K562 (cell line): ENCODE measurements around the gene TCF19. TPM values are rescaled to one million over a fixed set of nuclear protein-coding genes. Genes with fewer than 3 reads are reported as not detected.
A peak's percentile ranks its signal among the peaks of the same experiment; 100 is the strongest.

Experiments
- ATAC-seq: fragments of 200-7000 bp; cut with Tn5 transposase; 3 replicates; pipeline ENCODE4 v1.9.1; 2020; ENCODE audit warnings: moderate library complexity
- BruUV-seq: library from RNA; stranded (reverse); fragments of 400-500 nt; replicated peaks from 2 replicates; lab custom pipeline; 2021; lab: Mats Ljungman, UMichigan
- CTCF ChIA-PET: fragments of 300-600 bp; formaldehyde crosslinking; extraction: SDS; loops from one replicate; lab custom pipeline; 2021; ENCODE audit warnings: low intra/inter-chr PET ratio; lab: Yijun Ruan, JAX
- POLR2A ChIA-PET: fragments of 300-600, 350-650 bp; sonication (Branson Sonifier 250); formaldehyde crosslinking; extraction: SDS; loops from one replicate; lab custom pipeline; 2021; ENCODE audit warnings: antibody characterized with exemption, inconsistent platforms; lab: Yijun Ruan, JAX
- DNase-seq, 4 experiments: peaks; one replicate each; pipeline versions ENCODE4 v3.0.0 to v3.0.0-alpha.2; 2011 to 2018; ENCODE audit warnings: low spot score in 3 of 4, mixed read lengths in 3 of 4; ENCODE audit errors: extremely low read depth in 1 of 4
- FAIRE-seq: peaks from 2 replicates; lab custom pipeline; 2011; peaks lifted over from hg19 to GRCh38; lab: Jason Lieb, UNC
- H2AFZ ChIP-seq: 2 replicates; pipeline ENCODE4 v1.6.0; 2011; ENCODE audit warnings: low read depth, low read length, control low read depth, inconsistent platforms
- H3K27ac ChIP-seq: fragments of 200-600 bp; 3 replicates; pipeline ENCODE4 v1.8.0; 2011; ENCODE audit warnings: low read depth, mild to moderate bottlenecking, control low read depth, inconsistent platforms, low read length, moderate library complexity, mixed read lengths; ENCODE audit errors: extremely low read depth
- H3K27me3 ChIP-seq, 2 experiments: fragments of 300-600 bp in 1 of 2; 2 replicates in 1 of 2; 3 replicates in 1 of 2; pipeline versions ENCODE4 v1.6.0 to v1.8.0; 2011; ENCODE audit warnings: inconsistent platforms in 2 of 2, low read length in 2 of 2, mild to moderate bottlenecking in 1 of 2, mixed read lengths in 1 of 2, moderate library complexity in 1 of 2; ENCODE audit not compliant: control insufficient read depth in 2 of 2, insufficient read depth in 2 of 2
- H3K36me3 ChIP-seq: fragments of 300-600 bp; 3 replicates; pipeline ENCODE4 v1.8.0; 2011; ENCODE audit warnings: mild to moderate bottlenecking, low read length, inconsistent platforms; ENCODE audit not compliant: control insufficient read depth, insufficient read depth
- H3K4me1 ChIP-seq, 2 experiments: fragments of 200-600 bp in 1 of 2; replicated peaks in 1 of 2; 2 replicates in 1 of 2; 3 replicates in 1 of 2; pipeline versions ENCODE4 v1.5.1 to v1.8.0; 2011; ENCODE audit warnings: inconsistent platforms in 2 of 2, low read length in 2 of 2, mild to moderate bottlenecking in 1 of 2, mixed read lengths in 1 of 2, moderate library complexity in 1 of 2; ENCODE audit not compliant: control insufficient read depth in 2 of 2, insufficient read depth in 2 of 2
- H3K4me2 ChIP-seq: 2 replicates; pipeline ENCODE4 v1.6.1; 2011; ENCODE audit warnings: low read length, control low read depth, inconsistent platforms, mixed read lengths; ENCODE audit not compliant: insufficient read depth
- H3K4me3 ChIP-seq: fragments of 200-600 bp; sonication (generic), shearing (Covaris generic); 2 replicates; pipeline ENCODE4 v1.5.1; 2016; ENCODE audit warnings: control low read depth, inconsistent platforms
- H3K79me2 ChIP-seq: fragments of 200-600 bp; 3 replicates; pipeline ENCODE4 v1.8.0; 2011; ENCODE audit warnings: low read length, inconsistent platforms; ENCODE audit not compliant: control insufficient read depth, insufficient read depth
- H3K9ac ChIP-seq, 2 experiments: 2 replicates each; pipeline versions ENCODE4 v1.6.0 to v1.6.1; 2011; ENCODE audit warnings: low read depth in 2 of 2, low read length in 2 of 2, control low read depth in 1 of 2, inconsistent platforms in 1 of 2, mild to moderate bottlenecking in 1 of 2, mixed read lengths in 1 of 2; ENCODE audit not compliant: insufficient read depth in 1 of 2
- H3K9me1 ChIP-seq: one replicate; pipeline ENCODE4 v1.6.0; 2011; ENCODE audit warnings: inconsistent platforms, mild to moderate bottlenecking, low read length, moderate library complexity; ENCODE audit not compliant: control insufficient read depth, insufficient read depth
- H3K9me3 ChIP-seq: replicated peaks from 2 replicates; pipeline ENCODE4 v1.5.1; 2011; ENCODE audit warnings: low read depth, low read length, inconsistent platforms; ENCODE audit not compliant: control insufficient read depth, insufficient read depth
- H4K20me1 ChIP-seq: replicated peaks from 2 replicates; pipeline ENCODE4 v1.6.1; 2011; ENCODE audit warnings: low read length, inconsistent platforms, mixed read lengths; ENCODE audit not compliant: control insufficient read depth, insufficient read depth
- CBX8 ChIP-seq: fragments of 200-600 bp; sonication (generic); IDR thresholded peaks from 2 replicates; pipeline ENCODE4 v1.6.1; 2012; ENCODE audit warnings: borderline replicate concordance, mixed run types, low read depth, mild to moderate bottlenecking, moderate library complexity, mixed read lengths, low read length, control low read depth, inconsistent platforms; ENCODE audit not compliant: poor library complexity, severe bottlenecking; ENCODE audit errors: extremely low read depth
- E2F6 ChIP-seq, 2 experiments: IDR thresholded peaks; 2 replicates each; pipeline ENCODE4 v1.6.1; 2011; ENCODE audit warnings: borderline replicate concordance in 1 of 2, control low read depth in 1 of 2, low read depth in 1 of 2, low read length in 1 of 2, mild to moderate bottlenecking in 1 of 2, mixed read lengths in 1 of 2, moderate library complexity in 1 of 2; ENCODE audit not compliant: insufficient read depth in 1 of 2, insufficient read length in 1 of 2, poor library complexity in 1 of 2, severe bottlenecking in 1 of 2; ENCODE audit errors: extremely low read depth in 1 of 2
- JUN ChIP-seq, 2 experiments: sonication (generic) in 1 of 2; formaldehyde crosslinking in 1 of 2; IDR thresholded peaks; 2 replicates each; pipeline versions ENCODE4 v1.6.1 to v1.8.0; 2012 to 2022; ENCODE audit warnings: borderline replicate concordance in 2 of 2, mild to moderate bottlenecking in 2 of 2, improper control_type of control experiment in 1 of 2, low read depth in 1 of 2, low read length in 1 of 2, missing genetic modification reagents in 1 of 2
- MAFG ChIP-seq: fragments of 450-650 bp; conservative IDR thresholded peaks from 2 replicates; pipeline ENCODE4 v1.6.1; 2016; ENCODE audit warnings: missing genetic modification characterization, missing compliant biosample characterization
- MAZ ChIP-seq, 2 experiments: fragments of 450-650 bp in 1 of 2; sonication (generic) in 1 of 2; formaldehyde crosslinking; IDR thresholded peaks in 1 of 2; conservative IDR thresholded peaks in 1 of 2; 2 replicates each; pipeline versions ENCODE4 v1.4.0 to v1.5.0; 2020; ENCODE audit warnings: mild to moderate bottlenecking in 1 of 2, missing genetic modification reagents in 1 of 2
- PCBP1 ChIP-seq: fragments of 200-400 bp; formaldehyde crosslinking; IDR thresholded peaks from 2 replicates; pipeline ENCODE4 v1.6.1; 2018; ENCODE audit warnings: mild to moderate bottlenecking, low read depth, low read length; ENCODE audit not compliant: poor library complexity, severe bottlenecking
- ZFX ChIP-seq: sonication (generic); formaldehyde crosslinking; IDR thresholded peaks from 2 replicates; pipeline ENCODE4 v1.8.0; 2022; ENCODE audit warnings: mild to moderate bottlenecking, missing genetic modification reagents, moderate library complexity
- ZNF316 ChIP-seq: fragments of 450-650 bp; IDR thresholded peaks from 2 replicates; pipeline ENCODE4 v1.6.1; 2016
- ZNF592 ChIP-seq: fragments of 450-650 bp; IDR thresholded peaks from 2 replicates; pipeline ENCODE4 v1.6.1; 2017; ENCODE audit warnings: antibody characterized with exemption, mild to moderate bottlenecking
- ZNF740 ChIP-seq, 3 experiments: fragments of 200-800 bp in 1 of 3; sonication (Bioruptor generic) in 1 of 3; sonication (generic) in 1 of 3; formaldehyde crosslinking in 1 of 3; IDR thresholded peaks; 2 replicates each; pipeline versions ENCODE4 v1.6.1 to v1.8.0; 2016 to 2022; ENCODE audit warnings: mild to moderate bottlenecking in 2 of 3, missing compliant biosample characterization in 2 of 3, missing genetic modification characterization in 2 of 3, missing genetic modification reagents in 1 of 3
- WGBS: fragments of 100-300 bp; shearing (Covaris generic); methylation state at CpG from one replicate; pipeline ENCODE4 v1.1.6; 2016; ENCODE audit warnings: low coverage, mixed read lengths; ENCODE audit not compliant: insufficient coverage; ENCODE audit errors: missing lambda C conversion rate; 5-methylcytosine and 5-hydroxymethylcytosine counted together
- in situ Hi-C: fragments of 300-500 bp; cut with MboI; formaldehyde crosslinking; loops from 4 replicates; pipeline ENCODE4 v1.15.0; 2018; ENCODE audit warnings: inconsistent platforms, mixed read lengths
- intact Hi-C: fragments of 100-400 bp; cut with micrococcal nuclease; formaldehyde crosslinking; loops from 2 replicates; pipeline ENCODE4 v1.14.2; 2022
- polyA plus RNA-seq, 8 experiments: library from polyadenylated mRNA; depleted of rRNA in 4 of 8; stranded (reverse) in 5 of 8; unstranded in 3 of 8; fragments of >200 nt; fragmentation: Nextera tagmentation in 2 of 8; fragmentation: Illumina TruSeq in 1 of 8; extraction: Ambion mirVana in 2 of 8; extraction: Trizol in 1 of 8; gene quantifications; 2 replicates each; pipeline versions ENCODE4 v1.2.1 to v1.2.3, GENCODE V29; 2011 to 2014; ENCODE audit warnings: inconsistent platforms in 1 of 8, missing spikeins in 1 of 8
- total RNA-seq, 7 experiments: library from RNA; depleted of rRNA in 6 of 7; stranded (reverse); fragments of >200 nt in 6 of 7; fragmentation: Illumina TruSeq in 2 of 7; extraction: Trizol in 2 of 7; gene quantifications; 2 replicates each; pipeline versions ENCODE4 v1.2.1 to v1.2.3, GENCODE V29; 2011 to 2021; ENCODE audit warnings: low replicate concordance in 1 of 7

The TCF19 gene
- total and polyA plus RNA-seq, 9 of the 15 experiments (the other 6 are each of a cell fraction or from before 2014, with no cell fraction given): 4.2 to 42.5 (median 25.7) TPM

GRCh38 chr6:31173406-31173805 lies 15.0 kb downstream of the TCF19 start:
- H3K36me3 ChIP-seq: no peaks in the 10 kb centered on the region
- no peaks in the 10 kb centered on the region for H3K79me2 ChIP-seq
- DNase-seq: peak in 1 of 4 experiments; percentile 48
- intact Hi-C loops: no loop called here
- ChIA-PET POLR2A (interaction anchor here (0.8 kb wide), 1 partner anchor 12 kb away, joined by 3 read pairs; no protein-coding TSS in a partner anchor), CTCF (interaction anchor here (0.9 kb wide), 1 partner anchor 19 kb away, joined by 3 read pairs; no protein-coding TSS in a partner anchor)
- peak; percentile 25; the same call in 1 of the 3 replicates for ATAC-seq
- H3K27me3 ChIP-seq: no peaks in the 10 kb centered on the region
- H3K4me2 ChIP-seq: no peak overlapping the region
- H3K9me1 ChIP-seq: no peaks in the 10 kb centered on the region
- BruUV-seq: no TSS peak
- peak overlapping the region in 1 of 2 experiments; percentile 18; a peak in 1 of 4 replicates for H3K9ac ChIP-seq
- FAIRE-seq: peak; percentile 75
- no peaks in the 10 kb centered on the region for H3K9me3 ChIP-seq
- 21% methylated on average over 3 of the region's 3 CpGs for WGBS
- in situ Hi-C loops: no loop called here
- H3K4me3 ChIP-seq: no peak overlapping the region
- peak overlapping the region; percentile 74 for H2AFZ ChIP-seq
- peak overlapping the region; percentile 10; the same call in 1 of the 3 replicates for H3K27ac ChIP-seq
- H4K20me1 ChIP-seq: no peaks in the 10 kb centered on the region
- peaks cover 25 to 33% of the 10 kb centered on the region in 2 experiments for H3K4me1 ChIP-seq
- TF ChIP-seq ZNF316 (peak; percentile 80), E2F6 (IDR thresholded peaks at IDR 0.05; ENCODE audit: borderline replicate concordance in 1 of 2, extremely low read depth in 1 of 2, insufficient read depth in 1 of 2, insufficient read length in 1 of 2, low read depth in 1 of 2, low read length in 1 of 2, poor library complexity in 1 of 2, severe bottlenecking in 1 of 2) (no peak), MAFG (peak; percentile 42), PCBP1 (no peak), MAZ (CRISPR knock-in tag; conservative IDR thresholded peaks at IDR 0.05 in 1 of 2, IDR thresholded peaks at IDR 0.05 in 1 of 2) (0 out of 4 replicates have a peak, but pooled peaks of 1 of the 2 experiments have one; percentile 22), CBX8 (no peak), ZFX (CRISPR knock-in tag) (0 out of 2 replicates have a peak, but pooled peaks have one; percentile 27), ZNF740 (CRISPR knock-in tag; IDR thresholded peaks at IDR 0.05) (no peak), ZNF740 (tag; IDR thresholded peaks at IDR 0.05) (no peak), ZNF592 (peak; percentile 61; the same call in 1 of the 2 replicates), JUN (IDR thresholded peaks at IDR 0.05; ENCODE audit: borderline replicate concordance, low read depth, low read length) (peak; percentile 59; the same call in 1 of the 2 replicates), JUN (CRISPR knock-in tag; IDR thresholded peaks at IDR 0.05; ENCODE audit: borderline replicate concordance) (no peak)
